OCI-LY7 (cell line): ENCODE results near the gene TMEM212.

ENCODE experiments used
- CTCF ChIP-seq: fragments of 200-600 bp; sonication (generic); conservative IDR thresholded peaks from 2 replicates; pipeline ENCODE4 v1.5.1; 2014; ENCODE audit warnings: mild to moderate bottlenecking, antibody characterized with exemption, low read length, moderate library complexity, mixed read lengths
- EZH2phosphoT487 ChIP-seq: fragments of 200-600 bp; sonication (generic); IDR thresholded peaks from 2 replicates; pipeline ENCODE4 v1.6.1; 2018; ENCODE audit warnings: low read depth, borderline replicate concordance, mild to moderate bottlenecking, mixed run types, antibody characterized with exemption, low read length, moderate library complexity, mixed read lengths

GRCh38 chr3:171842864-171843518, at the start of gene TMEM212:
- TF ChIP-seq CTCF (no peak), EZH2phosphoT487 (no peak)
